Transverse colon (tissue), 4 donors: ENCODE data around the gene WDR49.

ENCODE experiments used
- EP300 ChIP-seq: sonication (generic); formaldehyde crosslinking; IDR thresholded peaks from one replicate; pipeline ENCODE4 v1.6.1; 2017; ENCODE audit warnings: antibody characterized with exemption, low read depth
- POLR2A ChIP-seq: fragments of 450-650 bp; IDR thresholded peaks from one replicate; pipeline ENCODE4 v1.6.1; 2016; ENCODE audit warnings: antibody characterized with exemption, mild to moderate bottlenecking, moderate library complexity
- POLR2AphosphoS5 ChIP-seq, 3 donors: sonication (generic); formaldehyde crosslinking; IDR thresholded peaks; one replicate each; pipeline ENCODE4 v1.6.1; 2016; ENCODE audit warnings: antibody characterized with exemption in 3 of 3
- TF ChIP-seq, protein P1 (sequence below), 5 experiments: fragments of 200-600 bp in 3 of 5; fragments of 450-650 bp in 2 of 5; sonication (generic) in 3 of 5; IDR thresholded peaks; 1 replicate in 2 of 5; 2 replicates in 3 of 5; pipeline ENCODE4 v1.5.1; 2016 to 2017; ENCODE audit warnings: antibody characterized with exemption in 5 of 5, inconsistent platforms in 3 of 5, mild to moderate bottlenecking in 2 of 5, moderate library complexity in 1 of 5

DNA sequence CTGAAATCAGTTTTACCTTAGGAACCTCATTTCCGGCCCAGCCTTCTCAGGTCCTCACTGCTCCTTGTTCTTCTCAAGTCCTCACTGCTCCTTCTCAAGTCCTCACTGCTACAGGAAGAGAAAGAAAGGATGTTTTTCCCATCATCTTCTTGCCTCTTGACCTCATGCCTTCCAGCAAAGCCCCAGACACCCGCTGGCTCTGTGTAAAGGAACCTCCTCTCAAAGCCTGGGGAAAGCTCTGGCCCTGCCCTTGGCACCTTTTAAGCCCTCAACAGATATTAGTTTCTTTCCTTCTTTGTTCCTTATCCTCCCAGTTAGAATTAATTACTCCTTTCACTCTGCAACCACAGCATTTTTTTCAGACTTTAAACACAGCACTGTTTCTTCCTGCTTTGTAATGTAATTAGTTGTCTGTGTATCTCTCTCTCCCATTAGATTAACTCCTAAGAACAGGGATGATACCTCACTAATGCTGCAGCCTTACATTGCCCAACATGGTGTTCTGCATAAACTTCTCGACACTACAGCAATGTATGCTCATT is 4.0 kb upstream of the WDR49 start:
- TF ChIP-seq, protein P1, sequence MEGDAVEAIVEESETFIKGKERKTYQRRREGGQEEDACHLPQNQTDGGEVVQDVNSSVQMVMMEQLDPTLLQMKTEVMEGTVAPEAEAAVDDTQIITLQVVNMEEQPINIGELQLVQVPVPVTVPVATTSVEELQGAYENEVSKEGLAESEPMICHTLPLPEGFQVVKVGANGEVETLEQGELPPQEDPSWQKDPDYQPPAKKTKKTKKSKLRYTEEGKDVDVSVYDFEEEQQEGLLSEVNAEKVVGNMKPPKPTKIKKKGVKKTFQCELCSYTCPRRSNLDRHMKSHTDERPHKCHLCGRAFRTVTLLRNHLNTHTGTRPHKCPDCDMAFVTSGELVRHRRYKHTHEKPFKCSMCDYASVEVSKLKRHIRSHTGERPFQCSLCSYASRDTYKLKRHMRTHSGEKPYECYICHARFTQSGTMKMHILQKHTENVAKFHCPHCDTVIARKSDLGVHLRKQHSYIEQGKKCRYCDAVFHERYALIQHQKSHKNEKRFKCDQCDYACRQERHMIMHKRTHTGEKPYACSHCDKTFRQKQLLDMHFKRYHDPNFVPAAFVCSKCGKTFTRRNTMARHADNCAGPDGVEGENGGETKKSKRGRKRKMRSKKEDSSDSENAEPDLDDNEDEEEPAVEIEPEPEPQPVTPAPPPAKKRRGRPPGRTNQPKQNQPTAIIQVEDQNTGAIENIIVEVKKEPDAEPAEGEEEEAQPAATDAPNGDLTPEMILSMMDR (IDR thresholded peaks at IDR 0.05), result no peak
- TF ChIP-seq POLR2A (no peak), POLR2AphosphoS5 (IDR thresholded peaks at IDR 0.05) (no peak), EP300 (no peak)
